ENCODE results near the gene GNAI2.
A peak's percentile ranks its signal among the peaks of the same experiment; 100 is the strongest.
"Not testable (repeated sequence)": the region's sequence is repeated elsewhere in the genome, so short reads cannot be mapped to it uniquely, and the experiment has no call there.

Gene GNAI2

GRCh38 chr3:50260942-50261441 is 25.0 kb downstream of the GNAI2 start:
- no peak for TF ChIP-seq SUZ12 (IDR thresholded peaks at IDR 0.05; ENCODE audit: extremely low read depth, insufficient read depth, insufficient read length)
- TF ChIP-seq YY1 (IDR thresholded peaks at IDR 0.05; ENCODE audit: insufficient read depth, insufficient read length): no peak
- no peak for TF ChIP-seq ZNF274 (IDR thresholded peaks at IDR 0.05; ENCODE audit: low read depth, low read length)
- peak overlapping the region; percentile 94 for H3K9ac ChIP-seq (ENCODE audit: insufficient read length, low read depth)
- no peaks in the 10 kb centered on the region for H3K9me3 ChIP-seq (ENCODE audit: insufficient read depth, low read length)
- H3K4me3 ChIP-seq (ENCODE audit: insufficient read length, low read depth): peak overlapping the region; percentile 45
- H3K4me1 ChIP-seq (ENCODE audit: insufficient read depth, insufficient read length): peaks cover 55% of the 10 kb centered on the region
- no peaks in the 10 kb centered on the region for H3K27me3 ChIP-seq (ENCODE audit: insufficient read depth, insufficient read length)
- peaks cover 40% of the 10 kb centered on the region for H3K36me3 ChIP-seq (ENCODE audit: insufficient read depth, insufficient read length, low read length)
- DNase-seq (ENCODE audit: low read depth, low spot score): no peak

DNA sequence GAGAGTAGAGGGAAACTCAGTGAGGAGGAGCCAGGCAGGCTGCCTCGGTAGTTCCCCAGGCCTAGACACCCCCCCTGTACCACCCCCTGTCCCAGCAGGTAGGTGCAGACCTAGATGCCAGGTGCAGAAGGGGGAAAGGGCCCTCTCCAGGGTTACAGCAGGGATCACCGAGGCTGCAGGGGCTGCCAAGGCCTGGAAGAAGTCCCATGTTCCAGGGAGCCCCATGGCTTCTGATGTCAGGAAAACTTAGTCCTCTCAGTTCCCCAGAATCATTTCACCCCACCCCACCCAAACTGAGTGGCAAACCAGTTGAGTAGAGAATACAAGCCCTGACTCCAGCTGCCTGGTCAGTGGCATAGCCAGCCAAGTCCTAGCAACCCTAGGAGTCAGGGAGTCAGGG is 25.5 kb downstream of the GNAI2 start:
- H3K9ac ChIP-seq (ENCODE audit: insufficient read length, low read depth): peak overlapping the region; percentile 94
- peaks cover 35% of the 10 kb centered on the region for H3K36me3 ChIP-seq (ENCODE audit: insufficient read depth, insufficient read length, low read length)
- peaks cover 61% of the 10 kb centered on the region for H3K4me1 ChIP-seq (ENCODE audit: insufficient read depth, insufficient read length)
- H3K4me3 ChIP-seq (ENCODE audit: insufficient read length, low read depth): no peak overlapping the region
- no peaks in the 10 kb centered on the region for H3K9me3 ChIP-seq (ENCODE audit: insufficient read depth, low read length)
- TF ChIP-seq ZNF274 (IDR thresholded peaks at IDR 0.05; ENCODE audit: low read depth, low read length) (no peak), YY1 (IDR thresholded peaks at IDR 0.05; ENCODE audit: insufficient read depth, insufficient read length) (no peak), SUZ12 (IDR thresholded peaks at IDR 0.05; ENCODE audit: extremely low read depth, insufficient read depth, insufficient read length) (no peak)
- no peak for DNase-seq (ENCODE audit: low read depth, low spot score)
- H3K27me3 ChIP-seq (ENCODE audit: insufficient read depth, insufficient read length): no peaks in the 10 kb centered on the region

GRCh38 chr3:50262200-50262599 is 26.2 kb downstream of the GNAI2 start:
- H3K9ac ChIP-seq (ENCODE audit: insufficient read length, low read depth): peak overlapping the region; percentile 34
- H3K36me3 ChIP-seq (ENCODE audit: insufficient read depth, insufficient read length, low read length): peaks cover 28% of the 10 kb centered on the region
- H3K9me3 ChIP-seq (ENCODE audit: insufficient read depth, low read length); DNase-seq (ENCODE audit: low read depth, low spot score); H3K27me3 ChIP-seq (ENCODE audit: insufficient read depth, insufficient read length); H3K4me3 ChIP-seq (ENCODE audit: insufficient read length, low read depth): not testable (repeated sequence)
- peaks cover 61% of the 10 kb centered on the region for H3K4me1 ChIP-seq (ENCODE audit: insufficient read depth, insufficient read length)

DNA sequence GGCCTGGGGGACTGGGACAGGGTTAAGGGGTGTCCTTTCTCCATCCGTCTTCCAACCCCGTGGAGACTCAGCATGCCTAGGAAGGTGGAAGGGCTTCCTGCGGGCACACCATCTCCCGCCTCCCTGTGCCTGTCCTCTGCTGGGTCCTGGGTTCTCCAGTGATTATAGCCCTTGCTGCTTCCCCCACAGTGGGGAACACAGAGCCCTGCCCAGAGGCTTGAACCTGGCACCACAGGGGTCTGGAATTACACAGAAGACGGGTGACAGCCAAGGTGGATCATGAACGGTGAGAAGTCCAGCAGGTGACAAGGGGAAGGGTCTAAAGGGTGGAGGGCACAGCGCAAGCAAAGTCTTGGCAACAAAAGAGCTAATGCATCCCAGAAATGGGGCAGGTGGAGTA is 26.8 kb downstream of the GNAI2 start:
- peaks cover 22% of the 10 kb centered on the region for H3K36me3 ChIP-seq (ENCODE audit: insufficient read depth, insufficient read length, low read length)

DNA sequence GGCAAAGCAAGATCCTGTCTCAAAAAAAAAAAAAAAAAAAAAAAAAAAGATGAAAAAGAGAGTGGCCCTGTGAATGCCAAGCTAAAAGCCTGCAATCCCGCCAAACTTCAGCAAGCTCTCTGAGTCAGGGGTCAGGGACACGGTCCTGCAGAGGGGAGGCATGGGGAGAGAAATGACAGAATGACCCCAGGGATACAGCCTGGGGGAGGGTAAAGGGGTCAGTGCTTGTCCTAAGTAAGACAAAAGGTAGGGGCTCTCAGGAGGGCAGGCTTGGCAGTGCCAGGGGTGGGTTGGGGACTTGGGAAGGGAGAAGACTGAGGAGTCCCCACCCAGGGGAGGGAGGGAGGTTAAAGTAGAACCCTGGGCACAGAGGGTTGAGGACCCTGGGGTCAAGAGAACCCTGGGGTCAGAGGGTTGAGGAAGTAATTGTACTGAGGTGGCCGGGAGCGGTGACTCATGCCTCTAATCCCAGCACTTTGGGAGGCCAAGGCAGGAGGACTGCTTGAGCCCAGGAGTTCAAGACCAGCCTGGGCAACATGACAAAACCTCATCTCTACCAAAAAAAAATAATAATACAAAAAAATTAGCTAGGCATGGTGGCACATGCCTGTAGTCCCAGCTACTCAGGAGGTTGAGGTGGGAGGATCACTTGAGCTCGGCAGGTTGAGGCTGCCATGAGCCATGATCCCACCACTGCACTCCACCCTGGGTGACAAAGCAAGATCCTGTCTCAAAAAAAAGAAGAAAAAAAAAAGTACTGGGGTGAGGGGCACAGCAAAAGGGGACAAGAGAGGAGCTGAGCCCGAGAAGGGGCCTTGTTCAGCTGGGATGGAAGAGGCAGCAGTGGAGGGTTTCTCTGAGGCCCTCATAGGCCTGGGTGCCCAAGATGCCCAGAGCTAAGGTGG is 27.7 kb downstream of the GNAI2 start:
- H3K36me3 ChIP-seq (ENCODE audit: insufficient read depth, insufficient read length, low read length): peaks cover 13% of the 10 kb centered on the region
- TF ChIP-seq ZNF274 (IDR thresholded peaks at IDR 0.05; ENCODE audit: low read depth, low read length) (no peak), SUZ12 (IDR thresholded peaks at IDR 0.05; ENCODE audit: extremely low read depth, insufficient read depth, insufficient read length) (no peak)
- H3K9me3 ChIP-seq (ENCODE audit: insufficient read depth, low read length): no peaks in the 10 kb centered on the region
- peak overlapping the region; percentile 1 for H3K4me3 ChIP-seq (ENCODE audit: insufficient read length, low read depth)
- peaks cover 67% of the 10 kb centered on the region for H3K4me1 ChIP-seq (ENCODE audit: insufficient read depth, insufficient read length)
- no peak for DNase-seq (ENCODE audit: low read depth, low spot score)
- no peaks in the 10 kb centered on the region for H3K27me3 ChIP-seq (ENCODE audit: insufficient read depth, insufficient read length)
- H3K9ac ChIP-seq (ENCODE audit: insufficient read length, low read depth): peak overlapping the region; percentile 92

More for the DNA sequence above, 26.8 kb downstream of the GNAI2 start:
- no peak for TF ChIP-seq ZNF274 (IDR thresholded peaks at IDR 0.05; ENCODE audit: low read depth, low read length)
- TF ChIP-seq SUZ12 (IDR thresholded peaks at IDR 0.05; ENCODE audit: extremely low read depth, insufficient read depth, insufficient read length): no peak
- no peak for TF ChIP-seq YY1 (IDR thresholded peaks at IDR 0.05; ENCODE audit: insufficient read depth, insufficient read length)
- H3K27me3 ChIP-seq (ENCODE audit: insufficient read depth, insufficient read length): no peaks in the 10 kb centered on the region
- DNase-seq (ENCODE audit: low read depth, low spot score): no peak
- H3K9ac ChIP-seq (ENCODE audit: insufficient read length, low read depth): peak overlapping the region; percentile 34
- H3K9me3 ChIP-seq (ENCODE audit: insufficient read depth, low read length): no peaks in the 10 kb centered on the region
- H3K4me3 ChIP-seq (ENCODE audit: insufficient read length, low read depth): no peak overlapping the region
- H3K4me1 ChIP-seq (ENCODE audit: insufficient read depth, insufficient read length): peaks cover 63% of the 10 kb centered on the region

GRCh38 chr3:50264383-50264963 is 28.5 kb downstream of the GNAI2 start:
- Histone ChIP-seq H3K4me1 (ENCODE audit: insufficient read depth, insufficient read length) (peaks cover 64% of the 10 kb centered on the region), H3K27me3 (ENCODE audit: insufficient read depth, insufficient read length) (no peaks in the 10 kb centered on the region), H3K9ac (ENCODE audit: insufficient read length, low read depth) (peak overlapping the region; percentile 92), H3K36me3 (ENCODE audit: insufficient read depth, insufficient read length, low read length) (peaks cover 6% of the 10 kb centered on the region), H3K4me3 (ENCODE audit: insufficient read length, low read depth) (peak overlapping the region; percentile 1), H3K9me3 (ENCODE audit: insufficient read depth, low read length) (no peaks in the 10 kb centered on the region)
- no peak for TF ChIP-seq ZNF274 (IDR thresholded peaks at IDR 0.05; ENCODE audit: low read depth, low read length)
- no peak for TF ChIP-seq YY1 (IDR thresholded peaks at IDR 0.05; ENCODE audit: insufficient read depth, insufficient read length)
- TF ChIP-seq SUZ12 (IDR thresholded peaks at IDR 0.05; ENCODE audit: extremely low read depth, insufficient read depth, insufficient read length): no peak
- DNase-seq (ENCODE audit: low read depth, low spot score): peak; percentile 99

GRCh38 chr3:50264964-50265485 is 29.0 kb downstream of the GNAI2 start:
- peaks cover 3% of the 10 kb centered on the region for H3K36me3 ChIP-seq (ENCODE audit: insufficient read depth, insufficient read length, low read length)
- H3K4me1 ChIP-seq (ENCODE audit: insufficient read depth, insufficient read length): peaks cover 65% of the 10 kb centered on the region
- H3K4me3 ChIP-seq (ENCODE audit: insufficient read length, low read depth): no peak overlapping the region
- no peaks in the 10 kb centered on the region for H3K27me3 ChIP-seq (ENCODE audit: insufficient read depth, insufficient read length)
- TF ChIP-seq ZNF274 (IDR thresholded peaks at IDR 0.05; ENCODE audit: low read depth, low read length) (no peak), SUZ12 (IDR thresholded peaks at IDR 0.05; ENCODE audit: extremely low read depth, insufficient read depth, insufficient read length) (no peak), YY1 (IDR thresholded peaks at IDR 0.05; ENCODE audit: insufficient read depth, insufficient read length) (no peak)
- H3K9ac ChIP-seq (ENCODE audit: insufficient read length, low read depth): peak overlapping the region; percentile 68
- H3K9me3 ChIP-seq (ENCODE audit: insufficient read depth, low read length): no peaks in the 10 kb centered on the region
- no peak for DNase-seq (ENCODE audit: low read depth, low spot score)
